CD4-positive, alpha-beta T cell (primary cell): ENCODE measurements around the gene ABCG1. TPM values are rescaled to one million over a fixed set of nuclear protein-coding genes. Genes with fewer than 3 reads are reported as not detected.
A peak's percentile ranks its signal among the peaks of the same experiment; 100 is the strongest.

Source experiments
- ATAC-seq: fragments of 200-7000 bp; cut with Tn5 transposase; one replicate; pipeline ENCODE4 v1.10.0; 2022; ENCODE audit warnings: mild to moderate bottlenecking; ENCODE audit not compliant: poor library complexity
- CTCF ChIA-PET: fragments of 350-600 bp; sonication (Branson Sonifier 250); formaldehyde crosslinking; loops from one replicate; lab custom pipeline; 2021; ENCODE audit warnings: antibody characterized with exemption, inconsistent platforms; lab: Charles Lee
- POLR2A ChIA-PET: fragments of 350-600 bp; sonication (Branson Sonifier 250); formaldehyde crosslinking; loops from one replicate; lab custom pipeline; 2021; ENCODE audit warnings: antibody characterized with exemption, inconsistent platforms; lab: Charles Lee
- DNase-seq, 14 experiments: peaks; one replicate each; pipeline ENCODE4 v3.0.0-alpha.2; 2013 to 2020; ENCODE audit warnings: mixed read lengths in 2 of 14
- H3K27ac ChIP-seq, 2 donors: one replicate each; pipeline versions ENCODE4 v1.5.1 to v1.7.0; 2013; ENCODE audit warnings: low read length in 2 of 2, low read depth in 1 of 2, mild to moderate bottlenecking in 1 of 2
- H3K27me3 ChIP-seq, 2 experiments: 1 replicate in 1 of 2; 2 replicates in 1 of 2; pipeline versions ENCODE4 v1.6.1 to v1.7.0; 2013; ENCODE audit warnings: low read length in 2 of 2, control low read depth in 1 of 2, mild to moderate bottlenecking in 1 of 2, moderate library complexity in 1 of 2; ENCODE audit not compliant: insufficient read depth in 2 of 2, control insufficient read depth in 1 of 2
- H3K36me3 ChIP-seq: one replicate; pipeline ENCODE4 v1.6.1; 2013; ENCODE audit warnings: low read length, control low read depth; ENCODE audit not compliant: insufficient read depth
- H3K4me1 ChIP-seq: one replicate; pipeline ENCODE4 v1.6.1; 2013; ENCODE audit warnings: low read length, control low read depth; ENCODE audit not compliant: insufficient read depth
- H3K4me3 ChIP-seq: one replicate; pipeline ENCODE4 v1.5.1; 2013; ENCODE audit warnings: mild to moderate bottlenecking, low read length, moderate library complexity
- H3K9me3 ChIP-seq, 2 experiments: 1 replicate in 1 of 2; 2 replicates in 1 of 2; pipeline versions ENCODE4 v1.6.1 to v1.7.0; 2013; ENCODE audit warnings: low read length in 2 of 2, mild to moderate bottlenecking in 2 of 2, control low read depth in 1 of 2, moderate library complexity in 1 of 2; ENCODE audit not compliant: control insufficient read depth in 1 of 2, insufficient read depth in 1 of 2
- H3K27ac Mint-ChIP-seq: one replicate; pipeline ENCODE4 v1.8.0; 2020; ENCODE audit warnings: mixed read lengths
- H3K27me3 Mint-ChIP-seq: one replicate; pipeline ENCODE4 v1.8.0; 2021; ENCODE audit warnings: mixed read lengths
- H3K36me3 Mint-ChIP-seq: one replicate; pipeline ENCODE4 v1.8.0; 2021; ENCODE audit warnings: low read depth, mixed read lengths
- H3K4me1 Mint-ChIP-seq: one replicate; pipeline ENCODE4 v1.8.0; 2021; ENCODE audit warnings: low read depth, mixed read lengths
- H3K4me3 Mint-ChIP-seq: one replicate; pipeline ENCODE4 v1.8.0; 2020; ENCODE audit warnings: mild to moderate bottlenecking, mixed read lengths
- H3K9me3 Mint-ChIP-seq: one replicate; pipeline ENCODE4 v1.8.0; 2020; ENCODE audit warnings: mixed read lengths
- CTCF ChIP-seq: fragments of 200-600 bp; IDR thresholded peaks from one replicate; pipeline ENCODE4 v1.8.0; 2022; ENCODE audit warnings: antibody characterized with exemption, mild to moderate bottlenecking
- intact Hi-C, 2 experiments: fragments of 100-400 bp; cut with DNase I in 1 of 2; cut with micrococcal nuclease in 1 of 2; formaldehyde crosslinking; loops; one replicate each; pipeline versions ENCODE4 v1.15.1 to v1.9.0; 2023 to 2025; cut with DNase I, micrococcal nuclease
- total RNA-seq, 174 experiments: library from RNA in 2 of 174; stranded (reverse) in 2 of 174; gene quantifications; one replicate each; pipeline ENCODE4 v1.2.3 and lab custom pipeline; 2021 to 2026

The ABCG1 gene
- total RNA-seq, 2 experiments from 2014 or later: 109 to 116 TPM

DNA sequence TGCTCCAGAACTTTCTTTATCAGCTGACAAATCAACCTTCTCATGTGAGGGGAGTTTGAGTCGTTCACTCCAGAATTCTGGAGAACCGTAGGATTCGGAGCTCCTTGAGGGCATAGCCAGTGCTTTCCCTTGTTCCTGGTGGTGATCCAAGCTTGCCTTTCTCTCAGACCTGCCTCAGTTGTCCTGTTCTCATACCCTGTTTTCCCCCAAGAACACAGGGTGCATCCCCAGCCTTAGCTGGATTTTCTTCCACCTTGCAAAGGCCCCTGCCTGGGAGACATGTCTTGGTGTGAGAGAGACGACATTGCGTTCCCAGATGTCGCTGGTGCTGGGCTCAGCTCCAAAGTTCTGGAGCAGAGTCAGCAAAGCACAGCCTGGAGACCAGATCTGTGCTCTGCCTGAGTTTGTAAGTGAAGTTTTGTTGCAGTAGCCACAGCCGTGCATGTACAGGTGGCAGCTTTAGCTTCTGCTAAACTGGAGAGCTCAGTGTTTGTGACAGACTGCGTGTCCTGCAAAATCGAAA lies 40.0 kb downstream of the ABCG1 start:
- H3K36me3 ChIP-seq: peaks cover 4% of the 10 kb centered on the region
- DNase-seq (no peak), ATAC-seq (no peak)
- Mint-ChIP-seq H3K36me3 (peaks cover 11% of the 10 kb centered on the region), H3K27ac (peak overlapping the region; percentile 65), H3K4me1 (peaks cover 44% of the 10 kb centered on the region), H3K9me3 (no peaks in the 10 kb centered on the region), H3K27me3 (no peaks in the 10 kb centered on the region), H3K4me3 (no peak overlapping the region)
- no peaks in the 10 kb centered on the region for H3K27me3 ChIP-seq
- H3K4me3 ChIP-seq: no peak overlapping the region
- no peak overlapping the region for H3K27ac ChIP-seq
- CTCF ChIA-PET: interaction anchor here (0.8 to 2.4 kb wide), 21 partner anchors 11 to 142 kb away, joined by 3 to 33 read pairs (median 6); no protein-coding TSS in a partner anchor
- peak; percentile 44 for TF ChIP-seq CTCF
- peaks cover 14% of the 10 kb centered on the region for H3K4me1 ChIP-seq
- intact Hi-C loops: loop anchor here (1.0 to 5.0 kb wide), 7 partner anchors 20 to 190 kb away; partner anchors contain the start of gene ABCG1 (in 1 of the 2)
- POLR2A ChIA-PET: interaction anchor here (0.8 to 1.2 kb wide), 9 partner anchors 10 to 249 kb away, joined by 3 to 6 read pairs (median 4); partner anchors contain the start of gene ZBTB21
- H3K9me3 ChIP-seq: no peaks in the 10 kb centered on the region

DNA sequence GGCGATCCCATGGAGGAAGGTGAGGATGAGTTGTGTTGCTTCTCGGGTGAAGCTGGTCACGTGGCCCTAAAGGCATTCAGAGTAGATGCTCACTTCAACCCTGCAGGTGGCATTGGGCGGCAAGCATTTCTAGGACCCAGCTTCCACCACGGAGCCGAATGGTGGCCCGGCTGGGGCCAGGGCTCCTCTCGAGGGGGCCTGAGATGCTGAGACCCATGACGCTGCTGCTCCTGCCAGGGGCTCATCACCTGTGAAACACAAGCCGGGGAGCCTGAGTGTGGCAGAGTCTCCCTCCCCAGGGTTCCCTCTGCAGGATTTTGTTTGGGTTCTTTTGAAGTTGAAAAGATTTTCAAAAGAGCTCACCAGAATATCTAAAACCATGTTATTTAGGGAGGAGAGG lies 41.2 kb downstream of the ABCG1 start:
- peaks cover 20% of the 10 kb centered on the region for H3K36me3 Mint-ChIP-seq
- Histone ChIP-seq H3K4me3 (no peak overlapping the region), H3K9me3 (no peaks in the 10 kb centered on the region), H3K36me3 (peaks cover 4% of the 10 kb centered on the region), H3K4me1 (peaks cover 8% of the 10 kb centered on the region), H3K27me3 (no peaks in the 10 kb centered on the region), H3K27ac (no peak overlapping the region)
- intact Hi-C loops: no loop called here
- no peak overlapping the region for H3K27ac Mint-ChIP-seq
- ATAC-seq: no peak
- ChIA-PET POLR2A (interaction anchor here (0.7 kb wide), 1 partner anchor 40 kb away, joined by 3 read pairs; no protein-coding TSS in a partner anchor), CTCF (interaction anchor here (0.7 to 2.4 kb wide), 3 partner anchors 23 to 115 kb away, joined by 3 to 30 read pairs (median 9); no protein-coding TSS in a partner anchor)
- no peak for DNase-seq
- no peak overlapping the region for H3K4me3 Mint-ChIP-seq
- H3K9me3 Mint-ChIP-seq: no peaks in the 10 kb centered on the region
- no peaks in the 10 kb centered on the region for H3K27me3 Mint-ChIP-seq
- peaks cover 40% of the 10 kb centered on the region for H3K4me1 Mint-ChIP-seq
- no peak for TF ChIP-seq CTCF

GRCh38 chr21:42261829-42262200 lies 42.9 kb downstream of the ABCG1 start:
- POLR2A ChIA-PET: no interaction called here
- H3K27ac Mint-ChIP-seq: no peak overlapping the region

More at GRCh38 chr21:42261829-42262200, 42.9 kb downstream of the ABCG1 start:
- peaks cover 13% of the 10 kb centered on the region for H3K4me1 ChIP-seq
- H3K4me3 Mint-ChIP-seq: no peak overlapping the region
- H3K27me3 Mint-ChIP-seq: no peaks in the 10 kb centered on the region
- CTCF ChIA-PET: interaction anchor here (0.6 to 2.1 kb wide), 3 partner anchors 85 to 331 kb away, joined by 3 to 9 read pairs (median 3); no protein-coding TSS in a partner anchor
- H3K36me3 Mint-ChIP-seq: peaks cover 29% of the 10 kb centered on the region
- ATAC-seq (no peak), DNase-seq (no peak)
- H3K9me3 ChIP-seq: no peaks in the 10 kb centered on the region
- intact Hi-C loops: no loop called here
- no peaks in the 10 kb centered on the region for H3K36me3 ChIP-seq
- no peak overlapping the region for H3K27ac ChIP-seq
- no peaks in the 10 kb centered on the region for H3K9me3 Mint-ChIP-seq
- no peaks in the 10 kb centered on the region for H3K27me3 ChIP-seq
- H3K4me3 ChIP-seq: no peak overlapping the region
- no peak for TF ChIP-seq CTCF
- peaks cover 39% of the 10 kb centered on the region for H3K4me1 Mint-ChIP-seq
